Neural cell (in vitro differentiated cells): ENCODE measurements around the gene DLG2. TPM values are rescaled to one million over a fixed set of nuclear protein-coding genes. Genes with fewer than 3 reads are reported as not detected.

Experiments
- H2AFZ ChIP-seq: fragments of 200-600, 300-800 bp; sonication (generic), shearing (Covaris generic); 2 replicates; pipeline ENCODE4 v1.6.0; 2014; ENCODE audit warnings: low read depth, mild to moderate bottlenecking, antibody characterized with exemption, low read length, moderate library complexity
- H3F3A ChIP-seq: fragments of 200-600 bp; shearing (Covaris generic); 2 replicates; pipeline ENCODE4 v1.6.1; 2016; ENCODE audit warnings: mild to moderate bottlenecking, moderate library complexity, mixed read lengths, antibody characterized with exemption, low read length; ENCODE audit not compliant: insufficient read depth, poor library complexity, severe bottlenecking
- H3K27ac ChIP-seq: fragments of 200-600, 300-800 bp; sonication (generic), shearing (Covaris generic); 2 replicates; pipeline ENCODE4 v1.5.1; 2014; ENCODE audit warnings: mild to moderate bottlenecking, low read length, moderate library complexity
- H3K27me3 ChIP-seq: fragments of 300-800, 200-600 bp; sonication (generic), shearing (Covaris generic); 2 replicates; pipeline ENCODE4 v1.6.0; 2014; ENCODE audit warnings: mild to moderate bottlenecking, low read depth, low read length, moderate library complexity; ENCODE audit not compliant: insufficient read depth
- H3K36me3 ChIP-seq: fragments of 300-800, 200-600 bp; sonication (generic), shearing (Covaris generic); 2 replicates; pipeline ENCODE4 v1.5.1; 2014; ENCODE audit warnings: mild to moderate bottlenecking, antibody characterized with exemption, low read length, moderate library complexity; ENCODE audit not compliant: insufficient read depth
- H3K4me2 ChIP-seq: fragments of 300-800, 200-600 bp; sonication (generic), shearing (Covaris generic); 2 replicates; pipeline ENCODE4 v1.6.0; 2014; ENCODE audit warnings: mild to moderate bottlenecking, low read length
- H3K4me3 ChIP-seq: fragments of 300-800, 200-600 bp; sonication (generic), shearing (Covaris generic); 2 replicates; pipeline ENCODE4 v1.5.1; 2014; ENCODE audit warnings: mild to moderate bottlenecking, low read length, moderate library complexity
- H3K79me2 ChIP-seq: fragments of 200-600 bp; shearing (Covaris generic); replicated peaks from 2 replicates; pipeline ENCODE4 v1.6.0; 2014; ENCODE audit warnings: mild to moderate bottlenecking, low read length, moderate library complexity; ENCODE audit not compliant: insufficient read depth
- H3K9ac ChIP-seq: fragments of 300-800, 200-600 bp; sonication (generic), shearing (Covaris generic); 2 replicates; pipeline ENCODE4 v1.6.1; 2016; ENCODE audit warnings: mild to moderate bottlenecking, low read length, mixed read lengths
- H3K9me2 ChIP-seq: fragments of 200-600 bp; shearing (Covaris generic); 2 replicates; pipeline ENCODE4 v1.6.1; 2016; ENCODE audit warnings: mild to moderate bottlenecking, low read length, mixed read lengths; ENCODE audit not compliant: insufficient read depth
- H3K9me3 ChIP-seq: fragments of 200-600, 300-800 bp; sonication (generic), shearing (Covaris generic); 2 replicates; pipeline ENCODE4 v1.6.1; 2016; ENCODE audit warnings: mild to moderate bottlenecking, mixed run types, low read length, moderate library complexity, mixed read lengths
- H4K20me1 ChIP-seq: fragments of 200-600 bp; shearing (Covaris generic); 2 replicates; pipeline ENCODE4 v1.6.1; 2016; ENCODE audit warnings: mild to moderate bottlenecking, mixed run types; ENCODE audit not compliant: insufficient read depth
- CTCF ChIP-seq: fragments of 450-650 bp; IDR thresholded peaks from 2 replicates; pipeline ENCODE4 v1.5.1; 2014; ENCODE audit warnings: antibody characterized with exemption, mild to moderate bottlenecking, moderate library complexity; ENCODE audit not compliant: poor library complexity, severe bottlenecking
- EP300 ChIP-seq: fragments of 450-650 bp; conservative IDR thresholded peaks from 2 replicates; pipeline ENCODE4 v1.6.1; 2014; ENCODE audit warnings: antibody characterized with exemption, mild to moderate bottlenecking, moderate library complexity; ENCODE audit not compliant: poor library complexity, severe bottlenecking
- EZH2 ChIP-seq: fragments of 200-600, 300-800 bp; shearing (Covaris generic), sonication (generic); IDR thresholded peaks from 2 replicates; pipeline ENCODE4 v1.6.1; 2014; ENCODE audit warnings: antibody characterized with exemption, low read length, borderline replicate concordance, mild to moderate bottlenecking; ENCODE audit not compliant: insufficient read depth, poor library complexity, severe bottlenecking
- MXI1 ChIP-seq: fragments of 450-650 bp; conservative IDR thresholded peaks from 2 replicates; pipeline ENCODE4 v1.6.1; 2014; ENCODE audit warnings: antibody characterized with exemption, mild to moderate bottlenecking; ENCODE audit not compliant: poor library complexity, severe bottlenecking
- POLR2AphosphoS5 ChIP-seq: IDR thresholded peaks from 2 replicates; pipeline ENCODE4 v1.6.1; 2012
- RAD21 ChIP-seq: fragments of 450-650 bp; conservative IDR thresholded peaks from 2 replicates; pipeline ENCODE4 v1.6.1; 2014; ENCODE audit warnings: antibody characterized with exemption, mild to moderate bottlenecking, moderate library complexity
- REST ChIP-seq: IDR thresholded peaks from 2 replicates; pipeline ENCODE4 v1.6.1; 2012; ENCODE audit warnings: borderline replicate concordance
- SMC3 ChIP-seq: fragments of 450-650 bp; conservative IDR thresholded peaks from 2 replicates; pipeline ENCODE4 v1.6.1; 2014; ENCODE audit warnings: antibody characterized with exemption, mild to moderate bottlenecking, moderate library complexity; ENCODE audit not compliant: poor library complexity
- TAF1 ChIP-seq: IDR thresholded peaks from 2 replicates; pipeline ENCODE4 v1.6.1; 2012; ENCODE audit warnings: low read depth
- polyA plus RNA-seq: library from polyadenylated mRNA; depleted of rRNA; stranded (reverse); fragments of >200 nt; gene quantifications from 2 replicates; pipeline ENCODE4 v1.2.3, GENCODE V29; 2014

The DLG2 gene
- polyA plus RNA-seq, 1 donor from 2014 or later: 179 TPM

DNA sequence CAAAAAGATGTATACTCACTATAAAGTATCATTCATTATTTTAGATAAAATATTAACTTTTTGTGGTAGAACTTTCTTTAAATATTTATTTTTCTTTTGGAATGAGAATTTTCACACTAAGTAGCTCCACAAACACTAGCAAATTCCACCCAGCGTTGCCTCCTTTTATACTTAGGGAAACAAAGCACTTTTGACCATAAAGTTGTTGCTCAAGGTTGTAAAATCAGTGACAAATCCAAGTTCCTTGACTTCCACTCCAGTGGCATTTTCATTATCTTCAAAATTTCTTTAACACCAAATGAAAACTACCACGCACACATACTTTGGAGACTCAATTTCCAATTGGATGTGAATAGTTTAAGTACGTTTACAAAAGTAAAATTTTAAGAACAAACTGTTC, 431.2 kb downstream of the DLG2 start:
- Histone ChIP-seq H3K27me3 (no peaks in the 10 kb centered on the region), H3K4me2 (no peak overlapping the region), H3K9ac (no peak overlapping the region), H3K9me3 (no peaks in the 10 kb centered on the region), H2AFZ (no peak overlapping the region), H3F3A (no peaks in the 10 kb centered on the region), H4K20me1 (no peaks in the 10 kb centered on the region), H3K27ac (no peak overlapping the region), H3K79me2 (no peaks in the 10 kb centered on the region), H3K4me3 (no peak overlapping the region), H3K9me2 (no peaks in the 10 kb centered on the region), H3K36me3 (no peaks in the 10 kb centered on the region)
- TF ChIP-seq TAF1 (no peak), CTCF (no peak), POLR2AphosphoS5 (no peak), EP300 (no peak), EZH2 (no peak), REST (no peak), SMC3 (no peak)

DNA sequence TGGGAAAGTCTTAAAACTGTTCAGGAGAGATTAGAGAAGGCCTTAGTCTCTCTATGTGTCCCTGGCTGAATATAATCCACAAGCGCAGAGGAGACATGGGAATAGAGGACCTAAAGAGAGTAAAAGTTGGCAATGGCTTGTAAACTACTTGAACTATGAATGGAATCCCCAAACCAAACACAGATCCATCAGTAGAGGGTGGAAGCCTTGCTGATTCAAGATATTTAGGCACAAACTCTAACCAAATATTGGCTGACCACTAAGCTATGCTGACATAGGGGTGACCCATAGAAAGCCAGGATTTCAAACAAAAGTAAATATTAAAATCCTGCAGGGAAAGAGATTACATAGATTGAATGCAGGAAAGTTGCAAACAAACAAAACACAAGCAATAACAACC, 439.2 kb downstream of the DLG2 start:
- Histone ChIP-seq H3K9me2 (no peaks in the 10 kb centered on the region), H3F3A (no peaks in the 10 kb centered on the region), H4K20me1 (no peaks in the 10 kb centered on the region), H3K27me3 (no peaks in the 10 kb centered on the region), H3K27ac (no peak overlapping the region), H3K4me2 (no peak overlapping the region), H3K79me2 (no peaks in the 10 kb centered on the region), H3K9me3 (no peaks in the 10 kb centered on the region), H3K9ac (no peak overlapping the region), H2AFZ (no peak overlapping the region), H3K4me3 (no peak overlapping the region), H3K36me3 (no peaks in the 10 kb centered on the region)
- no peak for TF ChIP-seq CTCF
- TF ChIP-seq EP300: no peak
- TF ChIP-seq REST: no peak
- no peak for TF ChIP-seq RAD21
- TF ChIP-seq EZH2: no peak
- TF ChIP-seq SMC3: no peak
- TF ChIP-seq MXI1: no peak
- no peak for TF ChIP-seq POLR2AphosphoS5
- TF ChIP-seq TAF1: no peak
